ENCODE results near the gene ARHGAP22.

Gene ARHGAP22

GRCh38 chr10:48406204-48406603, 198.7 kb downstream of the ARHGAP22 start:
- TF ChIP-seq ZFX (IDR thresholded peaks at IDR 0.05; ENCODE audit: borderline replicate concordance): no peak
- TF ChIP-seq CTCF (IDR thresholded peaks at IDR 0.05): no peak
- no peak overlapping the region for H3K27ac ChIP-seq

GRCh38 chr10:48404646-48405045, 200.2 kb downstream of the ARHGAP22 start:
- no peak overlapping the region for H3K27ac ChIP-seq
- TF ChIP-seq ZFX (IDR thresholded peaks at IDR 0.05; ENCODE audit: borderline replicate concordance) (no peak), CTCF (IDR thresholded peaks at IDR 0.05) (no peak)

- TF ChIP-seq ZFX (IDR thresholded peaks at IDR 0.05; ENCODE audit: borderline replicate concordance) (no peak), CTCF (IDR thresholded peaks at IDR 0.05) (no peak)
- H3K27ac ChIP-seq: no peak overlapping the region
These were observed 204.0 kb downstream of the ARHGAP22 start for GRCh38 chr10:48400850-48401220.

- TF ChIP-seq ZFX (IDR thresholded peaks at IDR 0.05; ENCODE audit: borderline replicate concordance) (no peak), CTCF (IDR thresholded peaks at IDR 0.05) (no peak)
- no peak overlapping the region for H3K27ac ChIP-seq
These were observed 204.6 kb downstream of the ARHGAP22 start for GRCh38 chr10:48400129-48400849.

- no peak for TF ChIP-seq CTCF (IDR thresholded peaks at IDR 0.05)
- no peak for TF ChIP-seq ZFX (IDR thresholded peaks at IDR 0.05; ENCODE audit: borderline replicate concordance)
- H3K27ac ChIP-seq: no peak overlapping the region
These were observed 205.3 kb downstream of the ARHGAP22 start for GRCh38 chr10:48399551-48399950.

- H3K27ac ChIP-seq: no peak overlapping the region
- TF ChIP-seq CTCF (IDR thresholded peaks at IDR 0.05) (no peak), ZFX (IDR thresholded peaks at IDR 0.05; ENCODE audit: borderline replicate concordance) (no peak)
These were observed 205.8 kb downstream of the ARHGAP22 start for GRCh38 chr10:48399056-48399541.

GRCh38 chr10:48398261-48398660, 206.6 kb downstream of the ARHGAP22 start:
- H3K27ac ChIP-seq: no peak overlapping the region
- TF ChIP-seq ZFX (IDR thresholded peaks at IDR 0.05; ENCODE audit: borderline replicate concordance): no peak
- TF ChIP-seq CTCF (IDR thresholded peaks at IDR 0.05): no peak
